Measurements from ENCODE around the gene GSTK1. TPM values are rescaled to one million over a fixed set of nuclear protein-coding genes. Genes with fewer than 3 reads are reported as not detected.

Gene GSTK1
- total and polyA plus RNA-seq, 11 donors: 123 to 349 (median 278) TPM

- WGBS, 4 donors: 86 to 88% (median 87%) methylated on average over 11 of the region's 11 CpGs
- Histone ChIP-seq H3K4me3 (no peak overlapping the region), H3K36me3 (no peaks in the 10 kb centered on the region), H3K27me3 (no peaks in the 10 kb centered on the region), H3K27ac (no peak overlapping the region), H3K9me3 (peaks cover 0 to 3% (median 0%) of the 10 kb centered on the region in 12 donors), H3K4me1 (peaks cover 0 to 44% (median 3%) of the 10 kb centered on the region in 12 donors)
- no peak for ATAC-seq
- TF ChIP-seq POLR2A (IDR thresholded peaks at IDR 0.05) (no peak), CTCF (IDR thresholded peaks at IDR 0.05) (no peak)
- DNase-seq: no peak
- intact Hi-C loops (cut with DNase I): loop anchor here in 5 of 10 donors (2.0 to 10.0 kb wide), 7 partner anchors 62 to 272 kb away; no protein-coding TSS in a partner anchor
Observed at GRCh38 chr7:143242306-143242705, 20.9 kb upstream of the GSTK1 start.

- no peaks in the 10 kb centered on the region for H3K36me3 ChIP-seq
- peaks cover 0 to 41% (median 3%) of the 10 kb centered on the region in 12 donors for H3K4me1 ChIP-seq
- ATAC-seq (no peak), DNase-seq (no peak)
- WGBS, 4 donors: 74 to 85% (median 79%) methylated on average over 7 of the region's 7 CpGs
- H3K27ac ChIP-seq: no peak overlapping the region
- intact Hi-C loops (cut with DNase I): loop anchor here in 5 of 10 donors (2.0 to 10.0 kb wide), 7 partner anchors 62 to 272 kb away; no protein-coding TSS in a partner anchor
- H3K27me3 ChIP-seq: no peaks in the 10 kb centered on the region
- no peaks in the 10 kb centered on the region for H3K9me3 ChIP-seq
- H3K4me3 ChIP-seq: no peak overlapping the region
- TF ChIP-seq POLR2A (IDR thresholded peaks at IDR 0.05) (no peak), CTCF (IDR thresholded peaks at IDR 0.05) (no peak)
Observed at GRCh38 chr7:143243111-143243510, 20.1 kb upstream of the GSTK1 start.

GRCh38 chr7:143243614-143244013 lies 19.6 kb upstream of the GSTK1 start:
- intact Hi-C loops (cut with DNase I): loop anchor here in 5 of 10 donors (2.0 to 10.0 kb wide), 7 partner anchors 61 to 271 kb away; no protein-coding TSS in a partner anchor
- WGBS, 4 donors: 61 to 80% (median 68%) methylated on average over 3 of the region's 3 CpGs
- H3K4me3 ChIP-seq: no peak overlapping the region
- H3K9me3 ChIP-seq: no peaks in the 10 kb centered on the region
- ATAC-seq (no peak), DNase-seq (no peak)
- no peak for TF ChIP-seq POLR2A (IDR thresholded peaks at IDR 0.05)
- no peak for TF ChIP-seq CTCF (IDR thresholded peaks at IDR 0.05)
- H3K27me3 ChIP-seq: no peaks in the 10 kb centered on the region
- no peaks in the 10 kb centered on the region for H3K36me3 ChIP-seq
- no peak overlapping the region for H3K27ac ChIP-seq
- peaks cover 0 to 41% (median 3%) of the 10 kb centered on the region in 12 donors for H3K4me1 ChIP-seq

GRCh38 chr7:143244321-143244720 lies 18.9 kb upstream of the GSTK1 start:
- H3K27me3 ChIP-seq: no peaks in the 10 kb centered on the region
- ATAC-seq (no peak), DNase-seq (no peak)
- intact Hi-C loops (cut with DNase I): loop anchor here in 5 of 10 donors (5.0 to 10.0 kb wide), 6 partner anchors 63 to 270 kb away; no protein-coding TSS in a partner anchor
- H3K27ac ChIP-seq: no peak overlapping the region
- H3K4me1 ChIP-seq: peaks cover 0 to 36% (median 3%) of the 10 kb centered on the region in 12 donors
- TF ChIP-seq POLR2A (IDR thresholded peaks at IDR 0.05) (no peak), CTCF (IDR thresholded peaks at IDR 0.05) (no peak)
- H3K36me3 ChIP-seq: no peaks in the 10 kb centered on the region
- H3K4me3 ChIP-seq: no peak overlapping the region
- peaks cover 0 to 3% (median 0%) of the 10 kb centered on the region in 12 donors for H3K9me3 ChIP-seq
- WGBS, 4 donors: 63 to 71% (median 67%) methylated on average over 1 of the region's 1 CpG

All from heart left ventricle (tissue), 16 donors.